ENCODE data around the gene MEIS1. TPM values are rescaled to one million over a fixed set of nuclear protein-coding genes. Genes with fewer than 3 reads are reported as not detected.

Gene MEIS1
- total RNA-seq, 1 experiment from 2014 or later: 0.66 TPM

GRCh38 chr2:66456183-66457041 lies 21.5 kb downstream of the MEIS1 start:
- Histone ChIP-seq H4K5ac (ENCODE audit: insufficient read length, low read depth, low read length) (no peak overlapping the region), H3K27ac (ENCODE audit: insufficient read length, low read depth, low read length) (no peak overlapping the region), H3K27me3 (ENCODE audit: insufficient read depth, low read length) (no peaks in the 10 kb centered on the region), H4K8ac (replicated peaks; ENCODE audit: insufficient read length, low read depth, low read length) (no peak overlapping the region), H3T11ph (ENCODE audit: low read length) (no peak overlapping the region), H4K91ac (ENCODE audit: insufficient read length, low read depth, low read length) (no peak overlapping the region), H2AK5ac (ENCODE audit: insufficient read length, low read length) (no peak overlapping the region), H3K79me1 (ENCODE audit: insufficient read depth, low read depth, low read length, poor library complexity, severe bottlenecking) (no peaks in the 10 kb centered on the region), H3K18ac (ENCODE audit: insufficient read length, low read depth, low read length) (no peak overlapping the region), H3K23me2 (ENCODE audit: insufficient read length, low read depth, low read length, poor library complexity, severe bottlenecking) (no peaks in the 10 kb centered on the region), H3K56ac (ENCODE audit: insufficient read length, low read depth, low read length) (no peak overlapping the region), H2AFZ (ENCODE audit: low read length) (no peak overlapping the region), H2BK120ac (ENCODE audit: low read depth, low read length, poor library complexity, severe bottlenecking) (no peak overlapping the region), H3K23ac (ENCODE audit: insufficient read length, low read depth, low read length) (no peak overlapping the region), H2BK20ac (ENCODE audit: low read depth, low read length, poor library complexity, severe bottlenecking) (no peak overlapping the region), H3K14ac (ENCODE audit: insufficient read depth, low read length) (no peak overlapping the region), H3K4ac (ENCODE audit: low read depth, low read length) (no peak overlapping the region), H3K4me2 (ENCODE audit: insufficient read depth, insufficient read length, low read length) (no peak overlapping the region), H3K9me3 (ENCODE audit: control insufficient read depth, low read depth, low read length) (no peaks in the 10 kb centered on the region), H2BK12ac (ENCODE audit: insufficient read length, low read depth, low read length) (no peak overlapping the region), H2BK5ac (ENCODE audit: insufficient read length, low read length) (no peak overlapping the region), H3K4me1 (ENCODE audit: insufficient read depth, low read length) (no peaks in the 10 kb centered on the region), H3K79me2 (ENCODE audit: insufficient read depth, low read length) (no peaks in the 10 kb centered on the region), H4K20me1 (ENCODE audit: control insufficient read depth, insufficient read depth, insufficient read length) (peaks cover 3% of the 10 kb centered on the region), H3K9ac (ENCODE audit: extremely low read depth, insufficient read length, low read length) (no peak overlapping the region), H2BK15ac (ENCODE audit: low read depth, low read length) (no peak overlapping the region)
- H3K27me3 Mint-ChIP-seq (ENCODE audit: low read depth): peaks cover 19% of the 10 kb centered on the region
- TF ChIP-seq CTCF (conservative IDR thresholded peaks at IDR 0.05): no peak
- H3K27ac Mint-ChIP-seq: no peak overlapping the region
- H3K36me3 Mint-ChIP-seq (ENCODE audit: insufficient read depth in 1 of 3, low read depth in 3 of 3): no peaks in the 10 kb centered on the region
- no peak overlapping the region for H3K4me3 Mint-ChIP-seq
- H3K4me1 Mint-ChIP-seq: no peaks in the 10 kb centered on the region
- no peak for DNase-seq
- WGBS (ENCODE audit: extremely low coverage, insufficient read length, low lambda C conversion rate): no CpG with 5 or more reads among the region's 7 CpGs
- H3K9me3 Mint-ChIP-seq: no peaks in the 10 kb centered on the region

All from H9 (cell line).